WERI-Rb-1 (cell line): Measurements from ENCODE around the gene MED23.

Experiments
- DNase-seq: peaks from one replicate; pipeline ENCODE4 v3.0.0-alpha.2; 2020
- H3K27ac ChIP-seq: fragments of 250-450 bp; sonication (Bioruptor Pico); 2 replicates; pipeline ENCODE4 v1.5.1; 2020; ENCODE audit warnings: mild to moderate bottlenecking, moderate library complexity
- H3K27me3 ChIP-seq: fragments of 250-450 bp; sonication (Bioruptor Pico); 2 replicates; pipeline ENCODE4 v1.5.1; 2021; ENCODE audit warnings: mild to moderate bottlenecking, low read depth, moderate library complexity; ENCODE audit not compliant: insufficient read depth, severe bottlenecking
- H3K36me3 ChIP-seq: fragments of 250-450 bp; sonication (Bioruptor Pico); 2 replicates; pipeline ENCODE4 v1.5.1; 2020; ENCODE audit warnings: mild to moderate bottlenecking, moderate library complexity
- H3K4me3 ChIP-seq: 2 replicates; pipeline ENCODE4 v1.5.1; 2011; ENCODE audit warnings: low read depth, mild to moderate bottlenecking, control low read depth, low read length
- H3K9me3 ChIP-seq: fragments of 250-450 bp; sonication (Bioruptor Pico); 2 replicates; pipeline ENCODE4 v1.5.1; 2021; ENCODE audit warnings: mild to moderate bottlenecking, moderate library complexity; ENCODE audit not compliant: severe bottlenecking
- TF ChIP-seq, protein P1 (sequence below): IDR thresholded peaks from 2 replicates; pipeline ENCODE4 v1.5.1; 2011; ENCODE audit warnings: low read depth, mild to moderate bottlenecking, control low read depth, inconsistent platforms, low read length

Gene MED23

DNA sequence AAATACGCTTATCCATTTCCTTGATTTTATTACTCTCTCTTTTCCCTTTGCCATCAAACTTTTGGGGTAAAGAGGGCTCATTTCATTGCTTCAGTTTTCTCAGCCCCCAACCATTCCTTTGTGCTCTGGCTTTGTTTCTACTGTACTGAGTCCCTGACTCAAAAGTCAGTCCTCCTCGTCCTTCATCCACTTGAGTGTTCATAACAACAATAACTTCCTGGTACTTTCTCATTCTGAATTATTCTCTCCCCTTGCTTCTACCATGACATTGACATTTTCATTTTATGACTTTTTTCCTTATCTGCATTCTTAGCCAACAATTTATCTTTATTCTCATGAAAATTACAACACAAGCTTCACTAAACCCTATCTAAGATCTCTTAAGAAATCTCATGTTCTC is 10.0 kb upstream of the MED23 start:
- H3K36me3 ChIP-seq: no peaks in the 10 kb centered on the region
- no peak for DNase-seq
- no peaks in the 10 kb centered on the region for H3K9me3 ChIP-seq
- TF ChIP-seq, protein P1, sequence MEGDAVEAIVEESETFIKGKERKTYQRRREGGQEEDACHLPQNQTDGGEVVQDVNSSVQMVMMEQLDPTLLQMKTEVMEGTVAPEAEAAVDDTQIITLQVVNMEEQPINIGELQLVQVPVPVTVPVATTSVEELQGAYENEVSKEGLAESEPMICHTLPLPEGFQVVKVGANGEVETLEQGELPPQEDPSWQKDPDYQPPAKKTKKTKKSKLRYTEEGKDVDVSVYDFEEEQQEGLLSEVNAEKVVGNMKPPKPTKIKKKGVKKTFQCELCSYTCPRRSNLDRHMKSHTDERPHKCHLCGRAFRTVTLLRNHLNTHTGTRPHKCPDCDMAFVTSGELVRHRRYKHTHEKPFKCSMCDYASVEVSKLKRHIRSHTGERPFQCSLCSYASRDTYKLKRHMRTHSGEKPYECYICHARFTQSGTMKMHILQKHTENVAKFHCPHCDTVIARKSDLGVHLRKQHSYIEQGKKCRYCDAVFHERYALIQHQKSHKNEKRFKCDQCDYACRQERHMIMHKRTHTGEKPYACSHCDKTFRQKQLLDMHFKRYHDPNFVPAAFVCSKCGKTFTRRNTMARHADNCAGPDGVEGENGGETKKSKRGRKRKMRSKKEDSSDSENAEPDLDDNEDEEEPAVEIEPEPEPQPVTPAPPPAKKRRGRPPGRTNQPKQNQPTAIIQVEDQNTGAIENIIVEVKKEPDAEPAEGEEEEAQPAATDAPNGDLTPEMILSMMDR: no peak
- no peak overlapping the region for H3K4me3 ChIP-seq
- H3K27ac ChIP-seq: no peak overlapping the region
- H3K27me3 ChIP-seq: no peaks in the 10 kb centered on the region

GRCh38 chr6:131636880-131637792 is 9.1 kb upstream of the MED23 start, which contains the start of gene ENPP3:
TSS of gene ENPP3 (plus strand) at chr6:131637302. CDS start at chr6:131637385, 83 bp downstream.
- DNase-seq: no peak
- no peak within 1 kb of the TSS for H3K4me3 ChIP-seq
- H3K9me3 ChIP-seq: no peaks in the 10 kb centered on the region
- TF ChIP-seq, protein P1: no peak
- H3K27ac ChIP-seq: no peak within 1 kb of the TSS
- no peaks in the 10 kb centered on the region for H3K27me3 ChIP-seq
- no peaks in the 10 kb centered on the region for H3K36me3 ChIP-seq

- Histone ChIP-seq H3K27ac (no peak overlapping the region), H3K9me3 (no peaks in the 10 kb centered on the region), H3K27me3 (no peaks in the 10 kb centered on the region), H3K4me3 (no peak overlapping the region), H3K36me3 (no peaks in the 10 kb centered on the region)
- DNase-seq: no peak
- TF ChIP-seq, protein P1: no peak
Measured at GRCh38 chr6:131635384-131636340, 7.6 kb upstream of the MED23 start.

DNA sequence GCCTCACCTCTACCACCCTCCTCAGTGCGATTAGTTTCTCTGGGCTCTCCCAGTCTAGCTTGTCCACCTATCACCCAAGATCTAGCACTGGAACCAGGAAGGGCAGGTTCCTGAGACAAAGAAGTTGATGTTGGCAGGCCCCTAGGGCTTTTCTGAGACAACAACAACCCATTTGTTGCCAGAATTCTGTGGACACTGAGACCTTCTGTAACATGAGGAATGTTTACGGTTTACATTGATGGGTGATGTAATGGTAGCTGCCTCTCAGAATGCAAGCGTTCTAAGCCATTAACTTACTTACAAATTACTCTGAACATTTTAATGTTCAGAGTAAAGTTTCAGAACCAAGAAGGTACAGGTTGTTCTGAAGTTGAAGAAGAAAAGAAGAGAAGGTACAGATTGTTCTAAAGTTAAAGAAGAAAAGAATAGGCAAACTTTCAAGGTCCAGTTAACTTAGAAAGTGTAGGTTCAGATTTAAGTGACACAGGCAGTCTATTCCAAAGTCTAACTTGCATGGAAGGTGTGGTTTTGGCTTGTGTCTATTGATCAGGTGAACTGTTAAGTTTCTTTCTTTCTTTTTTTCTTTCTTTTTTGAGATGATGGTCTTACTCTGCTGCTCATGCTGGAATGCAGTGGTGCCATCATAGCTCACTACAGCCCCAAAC is 3.7 kb upstream of the MED23 start:
- no peaks in the 10 kb centered on the region for H3K9me3 ChIP-seq
- H3K36me3 ChIP-seq: no peaks in the 10 kb centered on the region
- H3K27ac ChIP-seq: no peak overlapping the region
- H3K27me3 ChIP-seq: no peaks in the 10 kb centered on the region
- no peak overlapping the region for H3K4me3 ChIP-seq
- no peak for DNase-seq
- TF ChIP-seq, protein P1: no peak

GRCh38 chr6:131629651-131630050 is 1.6 kb upstream of the MED23 start:
- no peak overlapping the region for H3K27ac ChIP-seq
- no peaks in the 10 kb centered on the region for H3K9me3 ChIP-seq
- H3K4me3 ChIP-seq: no peak overlapping the region
- peaks cover 6% of the 10 kb centered on the region for H3K36me3 ChIP-seq
- no peaks in the 10 kb centered on the region for H3K27me3 ChIP-seq
- TF ChIP-seq, protein P1: no peak
- DNase-seq: no peak
